HL-60 (cell line): ENCODE results near the gene LCN15.

Experiments used
- POLR2AphosphoS5 ChIP-seq: IDR thresholded peaks from 2 replicates; pipeline ENCODE4 v1.6.1; 2012; ENCODE audit warnings: low read depth
- SPI1 ChIP-seq: IDR thresholded peaks from 2 replicates; pipeline ENCODE4 v1.6.1; 2012; ENCODE audit warnings: low read depth, mild to moderate bottlenecking, borderline replicate concordance
- TF ChIP-seq, protein P1 (sequence below): IDR thresholded peaks from 2 replicates; pipeline ENCODE4 v1.6.1; 2012; ENCODE audit warnings: low read depth; ENCODE audit not compliant: insufficient replicate concordance

GRCh38 chr9:136714893-136715274 lies 49.4 kb downstream of the LCN15 start:
- no peak for TF ChIP-seq POLR2AphosphoS5
- TF ChIP-seq, protein P1, sequence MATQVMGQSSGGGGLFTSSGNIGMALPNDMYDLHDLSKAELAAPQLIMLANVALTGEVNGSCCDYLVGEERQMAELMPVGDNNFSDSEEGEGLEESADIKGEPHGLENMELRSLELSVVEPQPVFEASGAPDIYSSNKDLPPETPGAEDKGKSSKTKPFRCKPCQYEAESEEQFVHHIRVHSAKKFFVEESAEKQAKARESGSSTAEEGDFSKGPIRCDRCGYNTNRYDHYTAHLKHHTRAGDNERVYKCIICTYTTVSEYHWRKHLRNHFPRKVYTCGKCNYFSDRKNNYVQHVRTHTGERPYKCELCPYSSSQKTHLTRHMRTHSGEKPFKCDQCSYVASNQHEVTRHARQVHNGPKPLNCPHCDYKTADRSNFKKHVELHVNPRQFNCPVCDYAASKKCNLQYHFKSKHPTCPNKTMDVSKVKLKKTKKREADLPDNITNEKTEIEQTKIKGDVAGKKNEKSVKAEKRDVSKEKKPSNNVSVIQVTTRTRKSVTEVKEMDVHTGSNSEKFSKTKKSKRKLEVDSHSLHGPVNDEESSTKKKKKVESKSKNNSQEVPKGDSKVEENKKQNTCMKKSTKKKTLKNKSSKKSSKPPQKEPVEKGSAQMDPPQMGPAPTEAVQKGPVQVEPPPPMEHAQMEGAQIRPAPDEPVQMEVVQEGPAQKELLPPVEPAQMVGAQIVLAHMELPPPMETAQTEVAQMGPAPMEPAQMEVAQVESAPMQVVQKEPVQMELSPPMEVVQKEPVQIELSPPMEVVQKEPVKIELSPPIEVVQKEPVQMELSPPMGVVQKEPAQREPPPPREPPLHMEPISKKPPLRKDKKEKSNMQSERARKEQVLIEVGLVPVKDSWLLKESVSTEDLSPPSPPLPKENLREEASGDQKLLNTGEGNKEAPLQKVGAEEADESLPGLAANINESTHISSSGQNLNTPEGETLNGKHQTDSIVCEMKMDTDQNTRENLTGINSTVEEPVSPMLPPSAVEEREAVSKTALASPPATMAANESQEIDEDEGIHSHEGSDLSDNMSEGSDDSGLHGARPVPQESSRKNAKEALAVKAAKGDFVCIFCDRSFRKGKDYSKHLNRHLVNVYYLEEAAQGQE = no peak
- no peak for TF ChIP-seq SPI1
